GM21825 (cell line): ENCODE measurements around the gene LRRC38.
"Not testable (repeated sequence)": the region's sequence is repeated elsewhere in the genome, so short reads cannot be mapped to it uniquely, and the experiment has no call there.

Experiments used
- ATAC-seq: cut with Tn5 transposase; IDR thresholded peaks from one replicate; pipeline ENCODE4 v1.9.1; 2021; ENCODE audit warnings: mild to moderate bottlenecking, moderate library complexity; ENCODE audit not compliant: unreplicated experiment

The LRRC38 gene

DNA sequence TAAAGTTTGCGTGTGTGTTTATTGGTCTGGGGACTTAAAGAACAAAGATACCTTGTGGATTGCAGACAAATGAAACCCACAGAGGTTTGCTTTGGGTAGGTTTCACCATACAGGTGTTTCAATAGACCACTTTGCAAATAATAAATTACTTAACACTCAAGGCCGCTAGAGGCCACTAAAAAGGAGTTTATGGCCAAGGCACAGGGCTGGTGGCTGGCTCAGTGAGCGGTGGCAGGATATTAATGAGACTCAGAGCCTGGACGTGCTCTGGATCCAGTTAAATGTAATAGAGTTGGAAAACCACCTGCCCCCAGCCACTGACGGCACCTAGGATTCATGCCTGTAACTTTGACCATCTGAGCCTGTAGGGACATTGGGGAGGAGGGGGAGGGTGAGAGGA, 44.5 kb downstream of the LRRC38 start:
- ATAC-seq = no peak

DNA sequence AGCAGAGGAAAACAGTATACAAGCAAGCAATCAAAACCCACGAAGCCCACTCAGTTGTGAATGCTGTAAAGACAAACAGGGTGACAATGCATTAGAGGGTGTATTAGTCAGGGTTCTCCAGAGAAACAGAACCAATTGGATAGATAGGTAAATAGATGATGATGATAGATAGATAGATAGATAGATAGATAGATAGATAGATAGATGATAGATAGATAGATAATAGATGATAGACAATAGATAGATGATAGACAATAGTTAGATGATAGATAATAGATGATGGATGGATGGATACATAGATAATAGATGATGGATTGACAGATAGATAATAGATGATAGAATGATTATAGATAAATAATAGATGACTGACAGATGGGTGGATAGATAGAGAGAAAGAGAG, 48.3 kb downstream of the LRRC38 start:
- no peak for ATAC-seq

DNA sequence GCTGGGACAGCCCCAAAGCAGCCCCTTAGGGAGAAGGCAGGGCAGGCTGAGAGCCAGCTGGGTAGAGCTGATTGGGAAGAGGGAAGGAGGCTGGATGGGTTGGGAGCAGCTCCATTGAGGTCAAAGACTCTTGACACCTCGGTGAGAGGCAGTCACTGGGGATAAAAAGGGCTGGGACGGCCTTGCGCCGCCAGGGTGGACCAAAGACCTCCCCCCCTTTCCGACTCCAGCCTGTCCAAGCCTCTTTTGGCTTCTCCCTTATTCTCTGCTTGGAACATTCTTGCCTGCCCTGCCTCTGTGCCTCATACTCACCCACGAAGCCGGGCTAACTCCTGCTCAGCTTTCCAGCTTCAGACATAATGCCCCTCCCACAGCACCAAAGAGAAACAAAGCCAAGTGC, 51.1 kb downstream of the LRRC38 start:
- no peak for ATAC-seq

DNA sequence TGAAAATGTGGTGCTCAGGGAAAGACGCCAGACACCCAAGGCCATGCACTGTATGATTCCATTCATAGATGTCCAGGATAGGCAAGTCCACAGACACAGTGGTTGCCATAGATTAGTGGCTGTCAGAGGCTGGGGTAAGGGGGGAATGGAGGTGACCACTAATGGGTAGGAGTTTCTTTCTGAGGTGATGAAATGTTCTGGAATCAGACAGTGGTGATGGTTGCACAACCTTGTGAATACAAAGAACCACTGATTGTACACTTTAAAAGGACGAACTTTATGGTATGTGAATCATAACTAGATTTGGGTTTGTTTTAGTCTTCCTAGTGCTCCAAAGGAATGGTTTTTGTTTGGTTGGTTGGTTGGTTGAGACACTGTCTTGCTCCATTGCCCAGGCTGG, 51.8 kb downstream of the LRRC38 start:
- ATAC-seq = no peak

DNA sequence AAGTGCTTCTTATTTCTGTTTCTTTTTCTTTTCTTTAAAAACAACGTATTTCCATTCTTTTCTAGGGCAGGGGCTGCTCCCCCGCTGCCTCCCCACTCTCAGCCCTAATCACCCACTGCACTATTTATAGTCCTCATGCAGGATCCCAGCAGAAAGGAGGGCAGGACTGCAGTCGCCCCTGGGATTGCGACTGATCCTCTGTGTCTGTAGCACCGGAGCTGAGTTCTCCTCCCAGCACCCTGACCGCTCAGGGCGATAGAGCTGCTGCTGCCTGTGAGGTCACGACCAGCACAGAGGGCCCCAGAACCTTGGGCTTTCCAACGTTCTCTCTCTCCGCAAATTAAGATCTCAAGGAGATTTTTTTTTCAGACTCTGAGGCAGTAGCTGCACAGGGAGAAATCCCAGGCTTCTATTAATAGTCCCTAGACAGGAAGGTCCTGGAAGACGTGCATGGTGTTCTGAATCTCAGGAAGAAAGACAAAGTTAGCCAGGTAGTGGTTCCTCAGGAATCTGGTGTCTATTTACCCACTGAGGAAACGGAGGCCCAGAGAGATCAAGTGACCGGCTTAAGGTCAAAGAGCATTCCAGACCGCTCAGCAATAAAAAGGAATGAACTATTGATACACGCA, 56.8 kb downstream of the LRRC38 start:
- ATAC-seq = no peak

DNA sequence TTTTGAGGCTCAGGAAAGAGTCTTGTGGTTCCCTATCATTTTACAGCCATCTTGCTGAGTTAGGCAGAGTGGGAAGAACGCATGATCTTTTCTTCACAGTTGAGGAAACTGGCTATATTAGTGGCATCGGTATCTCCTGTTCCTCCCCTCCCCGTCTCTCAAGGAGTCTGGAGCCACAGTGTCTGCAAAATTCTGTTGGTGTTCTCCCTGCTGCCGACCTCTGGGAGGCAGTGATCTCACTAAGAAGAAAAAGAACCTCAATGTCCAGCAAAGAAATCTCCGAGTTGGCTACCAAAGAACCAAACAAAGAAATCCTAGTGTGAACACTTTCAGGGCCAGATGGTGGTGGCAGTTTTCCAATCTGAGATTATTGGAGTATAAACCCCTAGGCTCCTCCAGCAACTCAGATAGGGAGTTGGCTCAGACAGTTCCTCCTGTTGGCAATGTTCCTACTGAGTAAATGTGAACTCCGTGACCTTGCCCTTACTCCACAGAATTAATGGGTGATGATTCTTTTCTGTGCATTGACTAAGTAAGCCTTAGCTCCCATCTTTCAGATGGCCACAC, 62.3 kb downstream of the LRRC38 start:
- no peak for ATAC-seq

DNA sequence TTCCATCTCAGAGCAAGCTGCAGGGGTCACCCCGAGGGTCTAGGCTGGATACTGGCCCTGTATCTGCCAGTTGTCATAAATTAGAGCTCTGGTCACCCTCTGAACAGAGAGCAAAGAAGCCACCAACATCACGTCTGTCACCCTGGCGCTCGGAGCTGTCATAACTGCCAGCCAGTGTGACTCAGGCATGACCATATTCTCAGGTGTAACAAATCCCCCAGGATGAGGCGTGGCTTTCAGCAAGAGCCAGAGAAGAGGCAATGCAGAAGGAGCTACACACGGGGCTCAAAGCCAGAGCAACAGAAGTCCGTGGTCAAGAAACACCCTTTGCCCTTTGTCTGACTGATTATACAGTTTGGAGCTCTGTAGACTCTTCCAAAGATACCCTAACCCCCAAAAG, 63.6 kb downstream of the LRRC38 start:
- ATAC-seq = no peak

DNA sequence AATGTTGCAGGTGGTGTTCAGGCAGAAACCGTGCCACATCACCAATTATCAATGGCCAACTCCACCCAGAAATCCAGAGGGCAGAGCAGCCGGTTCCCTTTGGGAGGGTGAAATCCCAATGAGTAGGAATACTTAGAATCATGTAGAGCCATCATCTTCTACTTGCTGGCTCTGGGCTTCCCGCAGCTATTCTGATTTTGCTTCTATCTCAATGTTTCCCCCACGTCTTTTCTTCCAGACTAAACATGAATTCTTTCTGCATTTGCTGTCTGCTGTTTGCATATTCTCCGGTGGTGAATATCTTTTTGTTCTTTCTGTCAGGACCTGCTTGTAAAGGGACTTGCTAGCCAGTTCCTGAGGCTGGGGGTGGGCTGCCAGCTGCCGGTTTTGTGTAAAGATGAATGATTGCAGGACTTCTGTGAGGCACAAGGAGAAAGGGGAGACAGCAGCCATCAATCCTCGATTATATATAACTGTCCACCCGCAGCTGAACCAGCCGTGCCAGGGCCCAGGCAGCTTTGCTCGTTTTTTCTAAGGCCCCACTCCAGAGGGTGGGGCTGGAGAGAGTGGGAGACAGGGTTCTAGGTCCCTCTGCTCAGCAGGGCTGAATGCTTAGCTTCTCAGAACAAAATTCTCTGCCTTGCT, 70.3 kb downstream of the LRRC38 start:
- ATAC-seq = no peak

DNA sequence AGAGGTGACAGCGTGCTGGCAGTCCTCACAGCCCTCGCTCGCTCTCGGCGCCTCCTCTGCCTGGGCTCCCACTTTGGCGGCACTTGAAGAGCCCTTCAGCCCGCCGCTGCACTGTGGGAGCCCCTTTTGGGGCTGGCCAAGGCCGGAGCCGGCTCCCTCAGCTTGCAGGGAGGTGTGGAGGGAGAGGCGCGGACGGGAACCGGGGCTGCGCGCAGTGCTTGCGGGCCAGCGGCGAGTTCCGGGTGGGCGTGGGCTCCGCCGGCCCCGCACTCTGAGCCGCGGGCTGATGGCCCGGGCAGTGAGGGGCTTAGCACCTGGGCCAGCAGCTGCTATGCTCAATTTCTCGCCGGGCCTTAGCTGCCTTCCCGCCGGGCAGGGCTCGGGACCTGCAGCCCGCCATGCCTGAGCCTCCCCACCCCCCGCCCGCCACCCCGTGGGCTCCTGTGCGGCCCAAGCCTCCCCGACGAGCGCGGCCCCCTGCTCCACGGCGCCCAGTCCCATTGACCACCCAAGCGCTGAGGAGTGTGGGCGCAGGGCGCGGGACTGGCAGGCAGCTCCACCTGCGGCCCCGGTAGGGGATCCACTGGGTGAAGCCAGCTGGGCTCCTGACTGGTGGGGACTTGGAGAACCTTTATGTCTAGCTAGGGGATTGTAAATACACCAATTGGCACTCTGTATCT, 74.6 kb downstream of the LRRC38 start:
- ATAC-seq = not testable (repeated sequence)

DNA sequence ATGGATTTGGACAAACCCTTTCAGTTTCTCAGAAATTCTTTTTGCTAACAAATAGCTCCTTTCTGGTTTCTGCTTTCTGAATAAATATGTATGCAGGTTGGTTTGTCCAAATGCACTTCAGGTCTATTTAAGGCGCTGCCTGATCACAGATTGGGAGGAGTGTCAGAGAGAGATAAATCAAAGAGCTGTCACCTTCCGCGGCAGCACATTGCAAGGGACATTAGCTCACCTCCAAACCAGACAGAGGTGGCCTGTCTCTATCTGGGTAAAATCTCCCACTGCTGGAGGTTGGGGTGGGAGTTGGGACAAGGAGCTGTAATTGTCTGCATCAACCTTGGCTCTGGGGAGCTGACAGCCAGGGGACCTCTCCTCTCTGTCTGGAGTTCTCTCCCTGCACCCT, 78.3 kb downstream of the LRRC38 start:
- ATAC-seq = no peak

DNA sequence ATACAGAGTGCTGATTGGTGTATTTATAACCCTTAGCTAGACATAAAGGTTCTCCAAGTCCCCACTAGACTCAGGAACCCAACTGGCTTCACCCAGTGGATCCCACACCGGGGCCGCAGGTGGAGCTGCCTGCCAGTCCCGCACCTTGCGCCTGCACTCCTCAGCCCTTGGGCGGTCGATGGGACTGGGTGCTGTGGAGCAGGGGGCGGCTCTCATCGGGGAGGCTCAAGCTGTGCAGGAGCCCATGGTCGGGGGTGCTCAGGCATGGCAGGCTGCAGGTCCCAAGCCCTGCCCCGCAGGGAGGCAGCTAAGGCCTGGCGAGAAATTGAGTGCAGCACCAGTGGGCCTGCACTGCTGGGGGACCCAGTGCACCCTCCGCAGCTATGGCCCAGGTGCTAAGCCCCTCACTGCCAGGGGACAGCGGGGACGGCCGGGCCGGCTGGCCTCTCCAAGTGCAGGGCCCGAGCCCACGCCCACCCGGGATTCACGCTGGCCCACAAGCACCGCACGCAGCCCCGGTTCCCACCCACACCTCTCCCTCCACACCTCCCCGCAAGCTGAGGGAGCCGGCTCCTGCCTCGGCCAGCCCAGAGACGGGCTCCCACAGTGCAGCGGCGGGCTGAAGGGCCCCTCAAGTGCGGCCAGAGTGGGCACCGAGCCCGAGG, 80.0 kb downstream of the LRRC38 start:
- not testable (repeated sequence) for ATAC-seq

DNA sequence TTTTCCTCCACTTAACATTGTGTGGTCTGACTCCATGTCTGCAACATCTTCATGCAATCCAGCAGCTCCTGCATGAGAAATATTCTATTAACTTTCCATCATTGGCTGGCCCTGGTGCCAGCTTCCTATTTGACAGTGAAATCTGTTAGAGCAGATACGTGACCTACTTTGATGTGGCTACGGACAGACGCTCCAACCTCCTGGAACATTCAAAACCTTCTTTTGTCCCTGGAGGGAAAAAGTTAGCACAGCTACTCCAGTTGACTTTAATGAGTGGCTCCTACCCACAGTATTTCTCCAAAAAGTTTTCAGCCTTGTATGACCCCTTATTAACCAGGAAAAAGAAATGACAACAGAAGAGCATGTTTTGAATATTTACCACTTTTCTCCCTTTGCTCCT, 81.6 kb downstream of the LRRC38 start:
- no peak for ATAC-seq

DNA sequence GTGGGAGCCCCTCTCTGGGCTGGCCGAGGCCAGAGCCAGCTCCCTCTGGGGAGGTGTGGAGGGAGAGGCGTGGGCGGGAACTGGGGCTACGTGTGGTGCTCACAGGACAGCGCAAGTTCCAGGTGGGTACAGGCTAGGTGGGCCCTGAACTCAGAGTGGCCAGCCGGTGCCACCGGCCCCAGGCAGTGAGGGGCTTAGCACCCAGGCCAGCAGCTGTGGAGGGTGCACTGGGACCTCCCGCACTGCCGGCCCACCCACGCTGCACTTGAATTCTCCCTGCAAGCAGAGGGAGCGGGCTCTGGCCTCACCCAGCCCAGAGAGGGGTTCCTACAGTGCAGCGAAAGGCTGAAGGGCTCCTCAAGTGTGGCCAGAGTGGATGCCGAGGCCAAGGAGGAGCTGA, 83.3 kb downstream of the LRRC38 start:
- ATAC-seq = no peak
